WTC11 (cell line): ENCODE results near the gene CLDN19. TPM values are rescaled to one million over a fixed set of nuclear protein-coding genes. Genes with fewer than 3 reads are reported as not detected.

Experiments
- ATAC-seq: fragments of 200-7000 bp; cut with Tn5 transposase; 2 replicates; pipeline ENCODE4 v1.10.0; 2021; ENCODE audit warnings: mild to moderate bottlenecking, moderate library complexity
- CTCF ChIA-PET: fragments of 300-600 bp; sonication (Branson Sonifier 250); formaldehyde crosslinking; loops from one replicate; lab custom pipeline; 2021; ENCODE audit warnings: antibody characterized with exemption; lab: Charles Lee
- POLR2A ChIA-PET: fragments of 350-600 bp; sonication (Branson Sonifier 250); formaldehyde crosslinking; loops from one replicate; lab custom pipeline; 2021; ENCODE audit warnings: antibody characterized with exemption; lab: Charles Lee
- DNase-seq: peaks from one replicate; pipeline ENCODE4 v3.0.0; 2021; ENCODE audit warnings: low spot score
- H3K27ac Mint-ChIP-seq: 2 replicates; pipeline ENCODE4 v1.8.0; 2021; ENCODE audit warnings: mixed read lengths
- H3K27me3 Mint-ChIP-seq: 2 replicates; pipeline ENCODE4 v1.8.0; 2021; ENCODE audit warnings: low read depth, mild to moderate bottlenecking, moderate library complexity, mixed read lengths
- H3K36me3 Mint-ChIP-seq: 2 replicates; pipeline ENCODE4 v1.8.0; 2021; ENCODE audit warnings: mixed read lengths
- H3K4me1 Mint-ChIP-seq: 2 replicates; pipeline ENCODE4 v1.8.0; 2022; ENCODE audit warnings: mixed read lengths
- H3K4me3 Mint-ChIP-seq: 2 replicates; pipeline ENCODE4 v1.8.0; 2021; ENCODE audit warnings: mild to moderate bottlenecking, moderate library complexity, mixed read lengths
- H3K9me3 Mint-ChIP-seq: 2 replicates; pipeline ENCODE4 v1.8.0; 2021; ENCODE audit warnings: mixed read lengths
- ARID4B ChIP-seq: sonication (generic); formaldehyde crosslinking; IDR thresholded peaks from 2 replicates; pipeline ENCODE4 v1.8.0; 2023; ENCODE audit warnings: missing genetic modification reagents, mild to moderate bottlenecking, borderline replicate concordance
- ATF3 ChIP-seq: sonication (generic); formaldehyde crosslinking; conservative IDR thresholded peaks from 2 replicates; pipeline ENCODE4 v1.8.1; 2022; ENCODE audit warnings: mild to moderate bottlenecking, missing genetic modification reagents
- CREB1 ChIP-seq: sonication (generic); formaldehyde crosslinking; IDR thresholded peaks from 2 replicates; pipeline ENCODE4 v1.8.0; 2023; ENCODE audit warnings: mild to moderate bottlenecking, missing genetic modification reagents
- JUN ChIP-seq: sonication (generic); formaldehyde crosslinking; IDR thresholded peaks from 2 replicates; pipeline ENCODE4 v1.8.0; 2023; ENCODE audit warnings: mild to moderate bottlenecking, missing genetic modification reagents
- MLX ChIP-seq: sonication (generic); formaldehyde crosslinking; IDR thresholded peaks from 2 replicates; pipeline ENCODE4 v1.8.1; 2023; ENCODE audit warnings: mild to moderate bottlenecking, missing genetic modification reagents, moderate library complexity
- NR1H2 ChIP-seq: sonication (generic); formaldehyde crosslinking; IDR thresholded peaks from 2 replicates; pipeline ENCODE4 v1.9.0; 2021; ENCODE audit warnings: mild to moderate bottlenecking, moderate library complexity, missing genetic modification reagents
- NR2C2 ChIP-seq: sonication (generic); formaldehyde crosslinking; IDR thresholded peaks from 2 replicates; pipeline ENCODE4 v1.8.0; 2022; ENCODE audit warnings: mild to moderate bottlenecking, missing genetic modification reagents
- OVOL2 ChIP-seq: fragments of 250-450 bp; sonication (Bioruptor Pico); IDR thresholded peaks from 2 replicates; pipeline ENCODE4 v1.9.0; 2021; ENCODE audit warnings: mild to moderate bottlenecking, borderline replicate concordance
- RELA ChIP-seq: sonication (generic); formaldehyde crosslinking; IDR thresholded peaks from 2 replicates; pipeline ENCODE4 v1.8.1; 2022; ENCODE audit warnings: missing genetic modification reagents, mild to moderate bottlenecking, borderline replicate concordance
- ZNF138 ChIP-seq: sonication (generic); formaldehyde crosslinking; conservative IDR thresholded peaks from 2 replicates; pipeline ENCODE4 v1.8.1; 2022; ENCODE audit warnings: mild to moderate bottlenecking, moderate library complexity, missing genetic modification reagents
- ZNF263 ChIP-seq: sonication (generic); formaldehyde crosslinking; IDR thresholded peaks from 2 replicates; pipeline ENCODE4 v1.8.1; 2022; ENCODE audit warnings: low read depth, mild to moderate bottlenecking, moderate library complexity, missing genetic modification reagents
- ZNF281 ChIP-seq: sonication (generic); formaldehyde crosslinking; IDR thresholded peaks from 2 replicates; pipeline ENCODE4 v1.8.0; 2023; ENCODE audit warnings: mild to moderate bottlenecking, missing genetic modification reagents
- ZNF532 ChIP-seq: fragments of 250-450 bp; sonication (Bioruptor Pico); IDR thresholded peaks from 2 replicates; pipeline ENCODE4 v1.9.0; 2021; ENCODE audit warnings: mild to moderate bottlenecking, borderline replicate concordance
- total RNA-seq: library from RNA; stranded (reverse); gene quantifications from 3 replicates; pipeline ENCODE4 v1.2.3, GENCODE V29; 2021

The CLDN19 gene
- total RNA-seq, 1 experiment from 2014 or later, result 8.1 TPM

GRCh38 chr1:42703888-42704464, 36.1 kb downstream of the CLDN19 start:
- ATAC-seq, result no peak
- Mint-ChIP-seq H3K9me3 (peaks cover 4% of the 10 kb centered on the region; the same call in 1 of the 2 replicates), H3K4me1 (no peaks in the 10 kb centered on the region), H3K27me3 (no peaks in the 10 kb centered on the region), H3K4me3 (no peak overlapping the region), H3K36me3 (peaks cover 89% of the 10 kb centered on the region), H3K27ac (peak overlapping the region; percentile 68)
- DNase-seq, result no peak
- TF ChIP-seq ZNF263 (CRISPR knock-in tag) (no peak), NR1H2 (CRISPR knock-in tag) (no peak), ARID4B (CRISPR knock-in tag) (no peak), CREB1 (CRISPR knock-in tag) (no peak), ZNF532 (no peak), ATF3 (no peak), ZNF281 (no peak), ZNF138 (no peak), MLX (CRISPR knock-in tag) (no peak), RELA (no peak)
- ChIA-PET POLR2A (no interaction called here), CTCF (no interaction called here)

- TF ChIP-seq NR2C2 (no peak), OVOL2 (CRISPR knock-in tag) (no peak), JUN (no peak)
- DNase-seq (no peak), ATAC-seq (no peak)
- CTCF ChIA-PET, result no interaction called here
- Mint-ChIP-seq H3K9me3 (no peaks in the 10 kb centered on the region), H3K27ac (no peak overlapping the region), H3K27me3 (no peaks in the 10 kb centered on the region), H3K36me3 (peaks cover 96% of the 10 kb centered on the region), H3K4me1 (no peaks in the 10 kb centered on the region), H3K4me3 (no peak overlapping the region)
- POLR2A ChIA-PET, result no interaction called here
Measured at GRCh38 chr1:42700006-42700405, 40.0 kb downstream of the CLDN19 start.
